Measurements from ENCODE around the gene FBXL15. TPM values are rescaled to one million over a fixed set of nuclear protein-coding genes. Genes with fewer than 3 reads are reported as not detected.
A peak's percentile ranks its signal among the peaks of the same experiment; 100 is the strongest.

The FBXL15 gene
- total RNA-seq, 4 donors from 2014 or later: 36.9 to 57.8 (median 44.8) TPM

DNA sequence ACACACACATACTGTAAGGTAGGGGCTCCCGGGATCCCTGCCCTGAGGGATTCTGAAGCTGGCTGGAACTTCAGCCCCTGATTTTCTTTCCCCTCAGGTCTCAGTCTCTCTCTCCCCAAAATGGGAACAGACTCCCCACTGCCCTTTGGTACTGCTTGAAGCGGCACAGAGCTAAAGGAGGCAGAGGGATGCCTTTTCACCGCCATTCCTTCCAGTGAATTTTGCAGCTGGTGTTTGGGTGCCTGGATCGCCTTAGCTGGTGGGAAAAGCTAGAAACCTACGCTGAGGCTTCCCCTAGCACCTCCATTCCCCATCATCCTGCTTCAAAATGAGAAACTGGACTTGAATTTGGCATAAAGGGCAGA is 14.5 kb downstream of the FBXL15 start:
- H3K9me3 ChIP-seq: no peaks in the 10 kb centered on the region
- peak overlapping the region; percentile 34 to 71 (median 48) for H3K27ac ChIP-seq

GRCh38 chr10:102435529-102436233 is 15.0 kb downstream of the FBXL15 start:
- Histone ChIP-seq H3K27me3 (no peaks in the 10 kb centered on the region), H3K9me3 (no peaks in the 10 kb centered on the region), H3K4me3 (peak overlapping the region in 3 of 4 donors; percentile 37 to 44 (median 41)), H3K27ac (peak overlapping the region; percentile 34 to 71 (median 48)), H3K36me3 (no peaks in the 10 kb centered on the region), H3K4me1 (peaks cover 0 to 40% (median 2%) of the 10 kb centered on the region in 4 donors)
- peak in 1 of 3 donors; percentile 54 for DNase-seq
- TF ChIP-seq CTCF (IDR thresholded peaks at IDR 0.05): no peak

More for the DNA sequence above, 14.5 kb downstream of the FBXL15 start:
- H3K4me3 ChIP-seq: peak overlapping the region in 3 of 4 donors; percentile 37 to 44 (median 41)
- no peaks in the 10 kb centered on the region for H3K36me3 ChIP-seq
- DNase-seq: no peak
- TF ChIP-seq CTCF (IDR thresholded peaks at IDR 0.05): no peak
- TF ChIP-seq POLR2A (IDR thresholded peaks at IDR 0.05): no peak
- peaks cover 0 to 40% (median 2%) of the 10 kb centered on the region in 4 donors for H3K4me1 ChIP-seq
- H3K27me3 ChIP-seq: no peaks in the 10 kb centered on the region

GRCh38 chr10:102436312-102436711 is 15.7 kb downstream of the FBXL15 start:
- peak in 1 of 3 donors; percentile 61 for DNase-seq
- Histone ChIP-seq H3K4me1 (peaks cover 0 to 38% (median 2%) of the 10 kb centered on the region in 4 donors), H3K27ac (peak overlapping the region in 1 of 4 donors; percentile 60), H3K9me3 (no peaks in the 10 kb centered on the region), H3K4me3 (peak overlapping the region in 3 of 4 donors; percentile 37 to 44 (median 41)), H3K36me3 (no peaks in the 10 kb centered on the region), H3K27me3 (no peaks in the 10 kb centered on the region)
- no peak for TF ChIP-seq CTCF (IDR thresholded peaks at IDR 0.05)
- no peak for TF ChIP-seq POLR2A (IDR thresholded peaks at IDR 0.05)

DNA sequence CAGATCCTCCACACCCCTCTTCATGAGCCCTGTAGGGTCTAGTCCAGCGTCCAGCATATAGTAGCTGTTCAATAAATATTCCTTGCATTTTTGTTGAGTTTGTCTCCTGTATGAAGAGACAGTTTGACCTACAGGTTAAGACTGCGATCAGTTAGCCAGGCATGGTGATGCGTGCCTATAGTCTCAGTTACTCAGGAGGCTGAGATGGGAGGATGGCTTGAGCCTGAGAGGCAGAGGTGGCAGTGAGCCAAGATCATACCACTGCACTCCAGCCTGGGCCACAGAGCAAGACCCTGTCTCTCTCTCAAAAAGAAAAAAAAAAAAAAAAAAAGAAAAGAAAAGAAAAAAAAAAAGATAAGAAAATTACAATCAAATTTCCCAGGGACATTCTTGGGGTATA is 16.9 kb downstream of the FBXL15 start:
- Histone ChIP-seq H3K27me3 (no peaks in the 10 kb centered on the region), H3K27ac (no peak overlapping the region), H3K4me1 (peaks cover 0 to 30% (median 0%) of the 10 kb centered on the region in 4 donors), H3K36me3 (no peaks in the 10 kb centered on the region), H3K4me3 (no peak overlapping the region), H3K9me3 (no peaks in the 10 kb centered on the region)
- DNase-seq: no peak
- no peak for TF ChIP-seq POLR2A (IDR thresholded peaks at IDR 0.05)
- TF ChIP-seq CTCF (IDR thresholded peaks at IDR 0.05): no peak

- Histone ChIP-seq H3K36me3 (no peaks in the 10 kb centered on the region), H3K27ac (no peak overlapping the region), H3K9me3 (no peaks in the 10 kb centered on the region), H3K4me1 (peaks cover 0 to 24% (median 0%) of the 10 kb centered on the region in 4 donors), H3K27me3 (no peaks in the 10 kb centered on the region), H3K4me3 (no peak overlapping the region)
- TF ChIP-seq POLR2A (IDR thresholded peaks at IDR 0.05) (no peak), CTCF (IDR thresholded peaks at IDR 0.05) (no peak)
- DNase-seq: no peak
Measured at GRCh38 chr10:102438374-102438773, 17.7 kb downstream of the FBXL15 start.

Measured in Peyer's patch (tissue), 4 donors.